ENCODE results near the gene EFNA2. TPM values are rescaled to one million over a fixed set of nuclear protein-coding genes. Genes with fewer than 3 reads are reported as not detected.

The EFNA2 gene
- total RNA-seq, 1 experiment from 2014 or later = 14.3 TPM

DNA sequence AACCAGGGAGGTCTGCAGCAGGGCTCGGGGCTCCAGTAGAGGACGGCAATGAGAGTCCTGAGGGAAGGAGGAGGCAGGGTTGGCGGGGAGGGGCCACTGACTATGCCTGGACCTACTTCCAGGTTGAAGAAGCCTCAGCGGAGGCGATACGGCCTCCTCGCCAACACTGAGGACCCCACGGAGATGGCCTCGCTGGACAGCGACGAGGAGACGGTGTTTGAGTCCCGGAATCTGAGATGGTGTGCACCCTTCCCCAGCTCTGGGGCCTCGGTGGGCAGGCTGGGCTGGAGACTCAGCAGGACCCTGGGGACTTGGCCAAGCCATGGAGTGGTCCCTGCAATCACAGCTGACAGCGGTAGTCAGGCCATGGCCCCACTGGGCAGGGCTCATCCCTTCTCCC lies 8.6 kb upstream of the EFNA2 start:
- H2BK12ac ChIP-seq (ENCODE audit: insufficient read length, low read depth, low read length) = no peak overlapping the region
- H3K18ac ChIP-seq (ENCODE audit: insufficient read length, low read depth, low read length) = no peak overlapping the region
- no peak overlapping the region for H3K14ac ChIP-seq (ENCODE audit: insufficient read depth, low read length)
- no peak overlapping the region for H2BK120ac ChIP-seq (ENCODE audit: low read depth, low read length, poor library complexity, severe bottlenecking)
- H2BK5ac ChIP-seq (ENCODE audit: insufficient read length, low read length) = no peak overlapping the region
- H3K79me1 ChIP-seq (ENCODE audit: insufficient read depth, low read depth, low read length, poor library complexity, severe bottlenecking) = no peaks in the 10 kb centered on the region
- no peaks in the 10 kb centered on the region for H3K27me3 ChIP-seq (ENCODE audit: insufficient read depth, low read length)
- H2BK15ac ChIP-seq (ENCODE audit: low read depth, low read length) = no peak overlapping the region
- no peak for DNase-seq
- H4K8ac ChIP-seq (replicated peaks; ENCODE audit: insufficient read length, low read depth, low read length) = no peak overlapping the region
- Mint-ChIP-seq H3K4me1 (peaks cover 23 to 27% of the 10 kb centered on the region in 2 experiments), H3K27ac (no peak overlapping the region), H3K4me3 (peak overlapping the region; percentile 71 to 87), H3K36me3 (ENCODE audit: insufficient read depth in 1 of 3, low read depth in 3 of 3) (peaks cover 18 to 59% (median 37%) of the 10 kb centered on the region in 3 experiments), H3K9me3 (no peaks in the 10 kb centered on the region), H3K27me3 (ENCODE audit: low read depth) (no peaks in the 10 kb centered on the region; the same call in 1 of the 2 replicates)
- no CpG with 5 or more reads among the region's 15 CpGs for WGBS (ENCODE audit: extremely low coverage, insufficient read length, low lambda C conversion rate)
- peaks cover 9% of the 10 kb centered on the region for H3K23me2 ChIP-seq (ENCODE audit: insufficient read length, low read depth, low read length, poor library complexity, severe bottlenecking)
- no peak overlapping the region for H2BK20ac ChIP-seq (ENCODE audit: low read depth, low read length, poor library complexity, severe bottlenecking)
- H3K27ac ChIP-seq (ENCODE audit: insufficient read length, low read depth, low read length) = no peak overlapping the region
- no peak overlapping the region for H3K4me2 ChIP-seq (ENCODE audit: insufficient read depth, insufficient read length, low read length)
- no peak overlapping the region for H4K5ac ChIP-seq (ENCODE audit: insufficient read length, low read depth, low read length)
- no peak overlapping the region for H3K56ac ChIP-seq (ENCODE audit: insufficient read length, low read depth, low read length)
- no peak overlapping the region for H3K4ac ChIP-seq (ENCODE audit: low read depth, low read length)
- H2AK5ac ChIP-seq (ENCODE audit: insufficient read length, low read length) = no peak overlapping the region
- H4K91ac ChIP-seq (ENCODE audit: insufficient read length, low read depth, low read length) = no peak overlapping the region
- H3K79me2 ChIP-seq (ENCODE audit: insufficient read depth, low read length) = no peaks in the 10 kb centered on the region
- no peak overlapping the region for H3K23ac ChIP-seq (ENCODE audit: insufficient read length, low read depth, low read length)
- H4K20me1 ChIP-seq (ENCODE audit: control insufficient read depth, insufficient read depth, insufficient read length) = no peaks in the 10 kb centered on the region
- no peaks in the 10 kb centered on the region for H3K9me3 ChIP-seq (ENCODE audit: control insufficient read depth, low read depth, low read length)
- no peak overlapping the region for H2AFZ ChIP-seq (ENCODE audit: low read length)
- no peak overlapping the region for H3K9ac ChIP-seq (ENCODE audit: extremely low read depth, insufficient read length, low read length)
- H3K4me1 ChIP-seq (ENCODE audit: insufficient read depth, low read length) = no peaks in the 10 kb centered on the region
- TF ChIP-seq, protein P1, sequence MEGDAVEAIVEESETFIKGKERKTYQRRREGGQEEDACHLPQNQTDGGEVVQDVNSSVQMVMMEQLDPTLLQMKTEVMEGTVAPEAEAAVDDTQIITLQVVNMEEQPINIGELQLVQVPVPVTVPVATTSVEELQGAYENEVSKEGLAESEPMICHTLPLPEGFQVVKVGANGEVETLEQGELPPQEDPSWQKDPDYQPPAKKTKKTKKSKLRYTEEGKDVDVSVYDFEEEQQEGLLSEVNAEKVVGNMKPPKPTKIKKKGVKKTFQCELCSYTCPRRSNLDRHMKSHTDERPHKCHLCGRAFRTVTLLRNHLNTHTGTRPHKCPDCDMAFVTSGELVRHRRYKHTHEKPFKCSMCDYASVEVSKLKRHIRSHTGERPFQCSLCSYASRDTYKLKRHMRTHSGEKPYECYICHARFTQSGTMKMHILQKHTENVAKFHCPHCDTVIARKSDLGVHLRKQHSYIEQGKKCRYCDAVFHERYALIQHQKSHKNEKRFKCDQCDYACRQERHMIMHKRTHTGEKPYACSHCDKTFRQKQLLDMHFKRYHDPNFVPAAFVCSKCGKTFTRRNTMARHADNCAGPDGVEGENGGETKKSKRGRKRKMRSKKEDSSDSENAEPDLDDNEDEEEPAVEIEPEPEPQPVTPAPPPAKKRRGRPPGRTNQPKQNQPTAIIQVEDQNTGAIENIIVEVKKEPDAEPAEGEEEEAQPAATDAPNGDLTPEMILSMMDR (conservative IDR thresholded peaks at IDR 0.05) = no peak
- no peak overlapping the region for H3T11ph ChIP-seq (ENCODE audit: low read length)
